GM04503 (cell line): ENCODE data around the gene PELO.
A peak's percentile ranks its signal among the peaks of the same experiment; 100 is the strongest.
"Not testable (repeated sequence)": the region's sequence is repeated elsewhere in the genome, so short reads cannot be mapped to it uniquely, and the experiment has no call there.

Experiments
- DNase-seq: peaks from one replicate; pipeline ENCODE4 v3.0.0-alpha.2; 2012; ENCODE audit warnings: low read depth

Gene PELO, protein sequence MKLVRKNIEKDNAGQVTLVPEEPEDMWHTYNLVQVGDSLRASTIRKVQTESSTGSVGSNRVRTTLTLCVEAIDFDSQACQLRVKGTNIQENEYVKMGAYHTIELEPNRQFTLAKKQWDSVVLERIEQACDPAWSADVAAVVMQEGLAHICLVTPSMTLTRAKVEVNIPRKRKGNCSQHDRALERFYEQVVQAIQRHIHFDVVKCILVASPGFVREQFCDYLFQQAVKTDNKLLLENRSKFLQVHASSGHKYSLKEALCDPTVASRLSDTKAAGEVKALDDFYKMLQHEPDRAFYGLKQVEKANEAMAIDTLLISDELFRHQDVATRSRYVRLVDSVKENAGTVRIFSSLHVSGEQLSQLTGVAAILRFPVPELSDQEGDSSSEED

DNA sequence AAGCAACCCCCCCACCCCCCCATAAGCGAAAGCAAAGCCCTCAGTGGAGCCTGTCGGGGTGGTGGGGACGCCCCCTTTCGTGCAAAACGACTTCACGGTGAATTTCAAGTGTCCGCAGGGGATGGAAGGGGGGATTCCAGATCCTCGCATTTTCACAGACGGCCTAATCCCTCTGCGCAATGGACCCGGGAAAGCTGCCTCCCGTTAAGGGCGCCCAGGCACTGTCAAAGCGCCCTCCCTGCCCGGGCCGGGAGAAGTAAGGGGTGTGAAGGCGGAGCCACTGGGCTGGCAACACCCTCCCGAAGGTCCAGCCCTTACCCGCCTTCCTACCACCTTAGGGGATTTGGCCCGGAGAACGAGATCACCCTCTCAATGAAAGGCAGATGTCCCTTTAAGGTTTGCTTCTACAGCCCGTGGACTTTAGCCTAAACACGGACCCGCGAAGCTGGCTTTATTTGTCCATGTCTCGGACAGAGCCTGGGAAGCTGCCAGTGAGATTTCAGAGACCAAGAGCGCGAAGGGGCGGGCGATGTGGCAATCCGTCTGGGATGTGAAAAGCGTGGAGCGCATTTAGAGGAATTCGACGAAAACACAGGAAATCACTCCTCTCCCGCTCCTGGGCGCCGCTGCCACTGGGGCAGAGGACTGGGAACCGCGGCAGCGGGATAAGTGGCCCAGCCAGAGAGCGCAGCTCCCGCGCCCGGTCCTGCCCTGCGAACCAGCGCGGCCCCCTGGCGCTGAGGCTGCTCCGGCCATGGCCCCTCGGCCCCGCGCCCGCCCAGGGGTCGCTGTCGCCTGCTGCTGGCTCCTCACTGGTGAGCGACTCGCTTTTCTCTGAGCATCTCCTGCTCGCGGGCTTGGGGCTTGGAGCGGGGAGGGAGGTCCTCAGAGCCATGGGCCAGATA, at the start of gene PELO, which contains the start of gene ITGA1:
PELO (plus strand) TSS at position 317 of the 905 bp plus-strand sequence. CDS start 12,479 bp downstream, outside the sequence.
ITGA1 (plus strand) TSS at position 317 of the 905 bp plus-strand sequence; CDS start at position 755, 438 bp downstream.
- peak; percentile 69 for DNase-seq

DNA sequence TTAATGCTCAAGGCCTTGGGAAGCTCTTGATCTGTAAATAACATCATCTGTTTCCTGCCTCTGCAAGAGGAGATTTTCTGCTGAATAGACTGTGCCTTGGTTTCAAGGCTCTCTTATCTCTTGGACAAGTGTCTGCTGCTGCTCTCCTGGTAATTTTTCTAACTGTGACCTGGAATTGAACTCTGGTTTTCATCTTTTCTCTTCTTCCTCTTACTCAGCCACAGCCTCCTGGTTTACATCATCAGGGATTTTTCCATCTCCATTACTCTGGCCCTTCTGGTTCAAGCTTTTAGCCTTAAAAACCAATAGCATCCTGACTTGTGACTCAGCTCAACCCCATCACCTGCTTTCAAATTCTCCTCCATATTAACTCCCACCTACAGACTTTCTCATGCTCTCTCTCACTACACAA, 49.6 kb upstream of the PELO start:
- no peak for DNase-seq

DNA sequence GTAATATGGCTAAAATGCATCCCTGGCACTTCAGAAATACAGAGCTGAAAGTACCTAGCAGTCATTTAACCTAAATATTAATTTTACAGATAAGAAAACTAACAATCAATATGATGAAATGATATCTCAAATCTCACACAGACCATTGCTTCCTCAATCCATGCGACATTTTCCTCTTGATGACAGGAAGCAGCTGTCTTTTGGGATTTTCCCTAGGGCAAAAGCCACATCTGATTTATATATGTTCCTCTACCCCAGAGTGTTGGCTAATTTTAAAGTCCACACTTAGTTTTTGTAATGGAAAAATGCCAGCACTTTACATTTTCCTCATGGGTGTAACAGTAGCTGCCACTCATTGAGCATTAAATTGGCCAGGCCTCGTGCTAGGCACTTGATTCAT, 47.7 kb upstream of the PELO start:
- no peak for DNase-seq

DNA sequence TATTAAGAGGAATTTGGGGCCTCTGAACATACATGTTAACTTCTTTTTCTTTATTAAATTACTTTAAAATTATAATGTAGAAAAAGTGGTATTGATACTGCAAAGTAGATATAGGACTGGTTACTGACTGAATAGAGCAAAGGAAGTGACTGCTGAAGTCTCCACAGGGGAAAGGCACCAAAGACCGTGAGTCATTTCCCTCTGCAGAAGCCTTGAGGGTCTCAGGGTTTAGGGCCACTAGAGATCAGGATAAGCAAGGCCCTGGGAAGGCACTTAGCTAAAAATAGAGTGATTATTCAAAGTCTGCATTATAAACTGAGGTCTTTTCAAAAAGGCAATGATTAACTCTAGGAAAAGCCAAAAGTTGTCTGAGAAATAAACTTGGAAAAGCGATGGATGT, 44.7 kb upstream of the PELO start:
- DNase-seq: no peak

DNA sequence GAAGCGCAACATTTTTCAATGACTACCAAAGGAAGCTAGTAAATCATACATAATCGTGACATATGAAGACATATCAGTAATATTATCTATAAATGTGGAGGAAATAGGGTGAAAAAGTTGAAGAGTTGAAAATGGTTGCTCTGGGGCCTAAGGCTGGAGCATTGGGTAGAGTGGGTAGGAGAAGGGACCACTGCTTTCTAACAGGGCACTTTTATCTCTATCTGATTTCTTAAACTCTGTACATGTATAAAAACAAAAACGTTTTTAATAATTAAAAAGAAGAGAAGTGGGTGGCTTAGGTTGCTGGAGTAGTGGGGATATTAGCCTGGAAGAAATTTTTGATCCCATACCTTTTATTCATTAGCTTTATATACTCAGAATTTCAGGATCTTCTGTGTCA, 44.2 kb upstream of the PELO start:
- DNase-seq: no peak

DNA sequence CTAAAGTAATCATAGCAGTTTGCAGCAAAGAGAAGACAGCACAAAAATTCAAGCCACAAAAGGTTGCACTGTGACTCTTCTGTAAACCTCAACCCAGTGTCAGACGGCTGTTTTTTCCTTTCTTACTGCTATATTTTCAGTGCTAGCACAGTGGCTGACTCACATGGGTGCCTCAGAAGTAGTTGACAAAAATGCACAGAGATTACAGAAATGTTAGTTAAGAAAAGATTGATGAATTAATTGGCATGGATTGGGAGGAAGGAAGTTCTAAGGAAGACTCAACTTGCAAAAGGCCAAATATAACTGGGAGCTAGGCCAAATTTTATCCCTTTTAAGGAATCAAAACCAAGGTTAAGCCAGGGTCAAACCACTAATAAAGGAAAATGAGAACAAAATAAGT, 43.7 kb upstream of the PELO start:
- DNase-seq: no peak

DNA sequence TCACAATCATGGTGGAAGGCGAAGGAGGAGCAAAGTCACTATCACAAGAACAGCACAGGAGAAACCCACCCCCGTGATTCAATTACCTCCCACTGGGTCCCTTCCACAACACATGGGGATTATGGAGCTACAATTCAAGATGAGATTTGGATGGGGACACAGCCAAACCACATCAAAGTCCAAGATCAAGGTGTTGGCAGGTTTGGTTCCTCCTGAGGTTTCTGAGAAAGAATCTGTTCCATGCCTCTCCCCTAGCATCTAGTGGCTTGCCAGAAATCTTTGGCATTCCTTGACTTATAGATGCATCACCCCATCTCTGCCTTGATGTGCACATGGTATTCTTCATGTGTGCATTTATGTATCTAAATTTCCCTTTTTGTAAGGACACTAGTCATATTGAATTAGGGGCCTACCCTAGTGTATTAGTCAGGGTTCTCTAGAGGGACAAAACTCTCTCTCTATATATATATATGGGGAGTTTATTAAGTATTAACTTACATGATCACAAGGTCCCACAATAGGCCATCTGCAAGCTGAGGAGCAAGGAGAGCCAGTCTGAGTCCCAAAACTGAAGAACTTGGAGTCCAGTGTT, 42.8 kb upstream of the PELO start:
- DNase-seq: not testable (repeated sequence)

DNA sequence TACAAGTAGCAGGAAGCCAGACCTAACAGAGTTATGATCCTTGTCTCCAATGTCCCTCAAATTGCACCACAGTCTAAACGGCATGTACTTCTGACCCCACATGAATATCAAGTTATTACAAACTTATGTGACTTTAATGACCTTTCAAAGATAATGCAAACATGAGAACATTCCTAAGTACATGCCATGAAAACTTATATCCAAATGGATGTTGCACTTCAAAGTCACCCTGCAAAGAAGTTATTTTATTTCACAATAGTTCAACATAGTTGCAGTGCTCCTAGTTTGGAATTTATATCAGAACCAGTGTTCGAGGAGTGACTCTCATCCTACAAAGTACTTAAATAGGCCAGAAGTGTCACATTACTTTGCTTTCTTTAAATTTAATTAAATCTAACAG, 41.2 kb upstream of the PELO start:
- DNase-seq: no peak

DNA sequence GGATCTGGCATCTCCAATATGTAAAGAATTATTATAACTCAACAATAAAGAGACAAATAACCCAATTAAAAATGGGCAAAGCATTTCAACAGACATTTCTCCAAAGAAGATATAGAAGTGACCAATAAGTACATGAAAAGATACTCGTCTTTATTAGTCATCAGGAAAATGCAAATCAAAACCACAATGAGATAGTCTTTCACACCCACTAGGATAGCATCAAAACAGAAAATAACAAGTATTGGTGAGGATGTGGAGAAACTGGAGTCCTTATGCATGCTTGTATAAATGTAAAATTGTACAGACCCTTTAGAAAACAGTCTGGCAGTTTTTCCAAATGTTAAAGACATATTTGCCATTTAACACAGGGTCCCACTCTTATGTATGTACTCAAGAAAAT, 39.1 kb upstream of the PELO start:
- no peak for DNase-seq

DNA sequence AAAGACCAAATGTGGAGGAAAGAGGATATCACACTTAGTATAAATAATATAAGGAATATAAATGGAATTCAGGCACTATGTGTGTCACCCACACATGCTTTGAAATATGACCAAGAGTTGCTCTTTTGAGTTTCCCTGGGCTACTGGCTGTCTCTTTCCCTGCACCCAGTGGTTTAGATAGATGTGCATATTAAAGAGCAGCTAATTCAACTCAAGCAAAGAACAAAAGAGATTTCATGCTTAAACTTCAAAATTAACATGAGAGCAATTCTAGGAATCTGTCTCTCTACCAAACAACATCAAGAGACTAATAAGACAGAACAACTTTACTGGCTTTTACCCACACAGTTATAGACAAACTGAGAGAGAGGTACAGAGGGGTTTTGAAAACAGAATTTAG, 38.0 kb upstream of the PELO start:
- DNase-seq: no peak

DNA sequence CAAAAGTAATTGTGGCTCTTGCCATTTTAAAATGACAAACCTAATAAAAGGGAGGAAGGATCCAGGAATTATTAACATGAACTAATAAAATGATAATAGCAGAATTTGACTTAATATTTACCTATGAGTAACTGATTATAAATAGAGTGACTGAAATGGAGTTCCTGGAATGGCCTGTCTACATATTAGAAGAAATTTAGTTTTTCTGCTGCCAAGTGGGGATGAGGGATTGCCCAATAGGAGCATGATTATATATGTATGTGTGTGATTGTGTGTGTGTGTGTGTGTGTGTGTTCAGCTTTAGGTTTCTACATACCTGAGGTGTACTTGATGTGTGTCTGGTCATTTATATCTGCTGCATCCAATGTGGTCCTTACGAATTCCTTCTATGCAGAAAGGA, 36.6 kb upstream of the PELO start:
- no peak for DNase-seq

DNA sequence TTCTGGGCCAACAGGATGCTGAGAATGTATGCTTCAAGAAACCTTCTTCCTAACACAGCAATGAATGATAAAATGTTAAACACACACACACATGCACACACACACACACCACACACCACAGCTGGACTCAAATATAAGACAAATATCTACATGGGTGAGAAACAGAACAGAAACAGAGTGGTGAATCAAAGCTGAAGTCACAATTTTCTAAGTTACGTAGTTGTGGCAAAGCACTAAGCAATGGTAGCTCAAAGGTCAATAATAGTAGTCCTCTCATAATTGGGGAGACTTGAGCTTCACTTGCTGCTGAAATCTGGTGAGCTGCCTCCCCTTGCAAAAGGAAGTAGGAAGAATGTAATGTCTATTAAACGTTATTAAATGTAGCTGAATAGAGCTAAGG, 33.7 kb upstream of the PELO start:
- DNase-seq: no peak

DNA sequence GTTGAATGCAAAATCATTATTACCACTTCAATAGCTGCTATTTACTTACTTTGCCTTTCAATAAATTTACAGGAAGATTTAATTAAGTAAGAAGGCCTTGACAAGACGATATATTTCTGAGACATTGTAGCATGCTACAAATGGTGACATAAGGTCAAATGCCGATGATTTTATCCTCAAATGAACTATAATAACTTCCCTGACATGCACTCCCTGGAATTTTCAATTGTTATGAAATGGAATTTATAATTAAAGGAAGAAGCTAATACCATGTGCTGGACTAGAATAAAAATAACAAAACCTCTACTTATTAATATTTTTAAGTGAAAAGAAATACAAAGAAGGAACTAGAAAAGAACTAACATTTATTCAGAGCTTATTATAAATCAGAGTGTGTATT, 30.2 kb upstream of the PELO start:
- no peak for DNase-seq

DNA sequence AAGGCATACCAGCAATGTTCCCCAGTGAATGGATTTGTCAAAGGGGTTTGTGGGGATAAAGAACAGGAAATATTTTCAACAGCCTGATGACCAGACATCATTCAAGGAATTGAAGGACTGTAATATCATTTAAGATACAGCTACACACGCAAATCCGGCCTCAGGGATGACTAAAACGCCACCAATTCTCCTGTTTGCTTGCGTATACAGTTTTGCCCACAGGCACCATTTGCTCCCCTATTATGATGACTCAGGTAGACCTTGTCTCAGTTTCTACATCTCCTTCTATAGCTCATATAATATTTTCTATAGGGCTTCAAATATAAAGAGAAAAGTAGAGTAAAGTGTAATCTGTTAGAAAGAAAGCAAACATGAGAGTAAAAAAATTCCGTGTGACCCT, 29.7 kb upstream of the PELO start:
- no peak for DNase-seq

DNA sequence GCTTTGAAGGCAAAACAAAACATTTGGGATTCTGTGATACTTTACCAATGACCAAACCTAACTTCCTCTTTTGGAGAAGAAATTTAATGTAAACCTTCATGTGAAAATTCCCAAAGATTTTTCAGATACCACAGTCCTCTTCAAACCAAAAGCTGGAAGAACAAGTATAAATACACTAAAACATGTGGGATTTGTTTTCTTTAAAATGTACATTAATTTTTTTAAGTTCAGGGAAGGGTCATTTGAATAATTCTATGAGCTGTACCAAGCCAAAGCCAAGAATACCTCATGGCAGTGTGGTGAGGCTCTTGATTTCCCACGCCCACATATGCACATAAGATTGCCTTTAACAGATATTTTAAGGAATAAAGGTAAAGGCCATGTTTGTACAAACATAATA, 28.4 kb upstream of the PELO start:
- DNase-seq: no peak

DNA sequence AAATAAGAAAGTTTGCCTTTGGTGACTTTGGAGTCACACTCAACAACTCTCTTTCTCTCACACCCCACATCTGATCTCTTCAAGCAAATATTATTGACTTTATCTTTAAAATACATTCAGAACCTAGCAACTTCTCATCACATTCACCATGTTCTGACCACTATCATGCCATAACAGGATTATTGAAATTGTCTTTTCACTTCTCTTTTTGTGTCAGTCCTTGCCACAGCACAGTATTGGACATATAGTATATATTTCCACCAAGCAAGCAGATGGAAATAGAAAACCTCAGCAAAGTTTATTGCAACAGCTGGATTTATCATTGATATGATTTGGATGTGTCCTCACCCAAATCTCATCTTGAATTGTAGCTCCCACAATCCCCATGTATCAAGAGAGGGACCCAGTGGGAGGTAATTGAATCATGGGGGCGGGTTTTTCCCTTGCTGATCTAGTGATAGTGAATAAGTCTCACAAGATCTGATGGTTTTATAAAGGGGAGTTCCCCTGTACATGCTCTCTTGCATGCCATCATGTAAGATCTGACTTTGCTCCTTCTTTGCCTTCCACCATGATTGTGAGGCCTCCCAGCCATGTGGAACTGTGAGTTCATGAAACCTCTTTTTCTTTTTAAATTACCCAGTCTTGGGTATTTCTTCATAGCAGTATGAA, 26.9 kb upstream of the PELO start:
- no peak for DNase-seq

DNA sequence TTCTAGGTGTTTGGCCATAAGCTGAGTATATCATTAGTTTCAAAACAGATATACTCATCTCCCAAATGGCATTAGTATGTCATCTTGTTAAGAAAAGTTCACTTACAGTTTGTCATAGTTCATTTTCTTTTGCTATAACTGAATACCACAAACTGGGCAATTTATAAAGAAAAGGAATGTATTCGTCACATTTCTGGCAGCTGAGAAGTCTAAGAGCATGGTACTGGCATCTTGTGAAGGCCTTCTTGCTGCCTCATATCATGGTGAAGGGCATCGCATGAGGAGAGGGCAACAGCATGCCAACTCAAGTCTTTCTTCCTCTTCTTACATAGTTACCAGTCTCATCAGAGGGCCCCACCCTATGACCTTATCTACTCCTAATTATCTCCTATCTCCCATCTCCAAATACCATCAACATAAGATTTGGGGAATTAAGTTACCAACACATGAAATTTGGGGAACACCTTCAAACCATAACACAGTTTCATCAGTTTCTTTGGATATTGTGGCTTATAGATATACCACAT, 20.4 kb upstream of the PELO start:
- no peak for DNase-seq

DNA sequence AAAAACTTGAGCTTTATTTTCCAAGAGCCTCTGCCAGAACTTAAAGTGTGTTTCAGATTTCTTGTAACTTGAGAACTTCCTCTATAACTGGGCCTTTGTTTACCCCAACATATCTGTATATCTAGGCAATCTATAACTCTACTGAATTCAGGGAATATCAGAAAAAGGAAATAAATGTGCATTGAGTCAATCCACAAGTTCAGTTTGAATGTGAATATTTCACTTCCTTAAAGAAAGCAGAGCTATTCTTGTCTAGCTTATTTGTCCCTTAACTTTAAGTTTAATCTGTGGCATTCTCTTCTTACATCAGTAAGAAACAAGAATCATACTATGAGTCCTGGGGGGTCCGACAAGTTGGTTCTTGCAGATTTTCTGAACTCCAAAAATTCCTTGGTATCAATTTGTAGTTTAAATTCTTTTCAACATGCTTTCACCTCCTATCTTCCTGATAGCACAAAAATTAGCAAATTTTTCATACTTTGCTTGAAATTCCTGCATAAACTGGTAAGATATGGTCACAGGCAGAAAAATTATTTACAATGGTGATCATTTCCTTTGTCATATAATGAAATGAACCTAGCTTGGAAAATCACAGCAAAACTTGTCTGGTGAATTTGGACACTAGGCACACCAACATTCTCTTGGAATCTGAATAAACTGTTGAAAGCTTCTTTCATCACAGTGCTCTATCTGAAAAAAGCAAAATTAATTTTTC, 19.8 kb upstream of the PELO start:
- DNase-seq: no peak

DNA sequence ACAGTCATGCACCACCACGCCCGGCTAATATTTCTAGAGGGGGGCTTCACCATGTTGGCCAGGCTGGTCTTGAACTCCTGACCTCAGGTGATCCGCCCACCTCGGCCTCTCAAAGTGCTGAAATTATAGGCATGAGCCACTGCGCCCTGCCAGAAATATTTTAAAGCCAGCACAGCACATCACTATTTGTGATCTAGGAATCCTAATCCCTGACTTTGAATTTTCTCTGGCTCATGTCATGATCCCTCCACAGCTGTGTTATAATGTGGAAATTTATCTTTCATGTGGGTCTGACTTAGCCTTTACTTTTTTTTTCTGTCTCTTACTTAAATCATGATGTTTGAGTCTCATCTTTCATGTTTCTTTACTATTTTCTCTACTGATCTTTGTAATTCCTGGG, 18.7 kb upstream of the PELO start:
- DNase-seq: no peak

DNA sequence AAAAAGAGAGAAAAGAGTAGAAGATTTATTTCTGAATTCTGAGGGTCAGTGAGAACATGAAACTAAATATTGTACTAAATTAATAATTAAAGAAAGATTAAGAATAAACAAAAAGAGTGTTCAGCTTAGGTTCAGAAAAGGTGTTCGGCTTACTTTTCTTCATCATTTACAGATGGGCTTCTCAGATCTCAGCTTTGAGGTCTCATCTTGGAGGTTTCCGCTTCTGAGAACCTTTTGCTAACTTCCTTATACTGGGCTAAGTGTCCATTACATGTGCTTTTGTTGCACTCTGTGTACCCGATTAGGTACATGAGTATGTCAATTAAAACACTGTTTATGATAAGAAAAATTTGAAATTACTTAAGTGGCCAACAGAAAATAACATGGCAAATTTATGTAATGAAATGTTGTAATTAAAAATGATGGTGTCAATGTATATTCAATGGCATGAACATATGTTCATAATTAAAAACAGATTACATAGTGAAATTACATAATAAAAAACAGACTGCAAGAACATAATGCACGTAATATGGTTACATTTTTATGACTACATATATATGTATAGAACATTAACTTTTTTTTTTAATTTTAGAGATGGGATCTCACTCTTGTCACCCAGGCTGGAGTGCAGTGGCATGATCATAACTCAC, 17.3 kb upstream of the PELO start:
- no peak for DNase-seq
